Superior temporal gyrus (tissue), 1 donor: ENCODE data around the gene ITIH3.

ENCODE experiments used
- DNase-seq: peaks from one replicate; pipeline ENCODE4 v3.0.0-alpha.2; 2016; ENCODE audit errors: extremely low spot score

ITIH3 gene

GRCh38 chr3:52829482-52829881 is 34.9 kb downstream of the ITIH3 start:
- DNase-seq: no peak

- DNase-seq: no peak
Measured at GRCh38 chr3:52829906-52830463, 35.4 kb downstream of the ITIH3 start.

- DNase-seq: no peak
Measured at GRCh38 chr3:52830535-52831258, 36.1 kb downstream of the ITIH3 start, which contains the start of gene ITIH4. TSS of gene ITIH4 (minus strand) at chr3:52830672. CDS start at chr3:52830642, 30 bp downstream.

GRCh38 chr3:52831500-52832301 is 37.1 kb downstream of the ITIH3 start:
- peak; percentile 53 for DNase-seq

- no peak for DNase-seq
Measured at GRCh38 chr3:52833202-52833601, 38.6 kb downstream of the ITIH3 start.

GRCh38 chr3:52834871-52835501 is 40.4 kb downstream of the ITIH3 start, which contains the start of gene MUSTN1:
TSS of gene MUSTN1 (minus strand) at chr3:52835019. CDS start at chr3:52834948, 71 bp downstream.
- no peak for DNase-seq

- DNase-seq: no peak
Measured at GRCh38 chr3:52835766-52836470, 41.3 kb downstream of the ITIH3 start.

GRCh38 chr3:52836471-52836845 is 41.9 kb downstream of the ITIH3 start:
- no peak for DNase-seq

- no peak for DNase-seq
Measured at GRCh38 chr3:52836986-52837385, 42.4 kb downstream of the ITIH3 start.

- DNase-seq: no peak
Measured at GRCh38 chr3:52838561-52839267, 44.1 kb downstream of the ITIH3 start.

GRCh38 chr3:52839268-52839575 is 44.6 kb downstream of the ITIH3 start:
- DNase-seq: no peak

- DNase-seq: no peak
Measured at GRCh38 chr3:52839892-52840545, 45.4 kb downstream of the ITIH3 start.

GRCh38 chr3:52841211-52841980 is 46.8 kb downstream of the ITIH3 start:
- DNase-seq: no peak

- no peak for DNase-seq
Measured at GRCh38 chr3:52841981-52842340, 47.4 kb downstream of the ITIH3 start.

- DNase-seq: no peak
Measured at GRCh38 chr3:52842424-52842823, 47.8 kb downstream of the ITIH3 start.

GRCh38 chr3:52843108-52843865 is 48.7 kb downstream of the ITIH3 start:
- DNase-seq: no peak

GRCh38 chr3:52843881-52844280 is 49.3 kb downstream of the ITIH3 start:
- DNase-seq: no peak

- DNase-seq: peak; percentile 42
Measured at GRCh38 chr3:52844290-52844975, 49.8 kb downstream of the ITIH3 start.
